Sigmoid colon (tissue), 7 donors: Measurements from ENCODE around the gene EIF2S2. TPM values are rescaled to one million over a fixed set of nuclear protein-coding genes. Genes with fewer than 3 reads are reported as not detected.

Experiments used
- DNase-seq: peaks from one replicate; pipeline ENCODE4 v3.0.0-alpha.2; 2019
- H3K27ac ChIP-seq, 4 donors: fragments of 200-600 bp; sonication (generic); one replicate each; pipeline ENCODE4 v1.5.1; 2016 to 2019; ENCODE audit warnings: mild to moderate bottlenecking in 1 of 4
- H3K27me3 ChIP-seq, 3 donors: fragments of 200-600 bp; sonication (generic); one replicate each; pipeline ENCODE4 v1.5.1; 2019; ENCODE audit warnings: mild to moderate bottlenecking in 1 of 3
- H3K36me3 ChIP-seq, 4 donors: fragments of 200-600 bp; sonication (generic); one replicate each; pipeline ENCODE4 v1.5.1; 2016 to 2019
- H3K4me1 ChIP-seq, 4 donors: fragments of 200-600 bp; sonication (generic); one replicate each; pipeline ENCODE4 v1.5.1; 2017 to 2019
- H3K4me3 ChIP-seq, 4 donors: fragments of 200-600 bp; sonication (generic); one replicate each; pipeline ENCODE4 v1.5.1; 2017 to 2019; ENCODE audit warnings: mild to moderate bottlenecking in 2 of 4, moderate library complexity in 1 of 4
- H3K9me3 ChIP-seq, 4 donors: fragments of 200-600 bp in 3 of 4; sonication (generic) in 3 of 4; one replicate each; pipeline versions ENCODE4 v1.5.1 to v1.6.1; 2013 to 2019
- CTCF ChIP-seq, 4 experiments: fragments of 450-650 bp in 3 of 4; fragments of 200-600 bp in 1 of 4; IDR thresholded peaks; one replicate each; pipeline ENCODE4 v1.5.1; 2016 to 2019; ENCODE audit warnings: antibody characterized with exemption in 4 of 4, mild to moderate bottlenecking in 3 of 4, moderate library complexity in 2 of 4
- EP300 ChIP-seq, 4 donors: sonication (generic); formaldehyde crosslinking; IDR thresholded peaks; one replicate each; pipeline ENCODE4 v1.6.1; 2017; ENCODE audit warnings: antibody characterized with exemption in 4 of 4
- POLR2A ChIP-seq, 2 donors: fragments of 450-650 bp; IDR thresholded peaks; one replicate each; pipeline ENCODE4 v1.6.1; 2016; ENCODE audit warnings: antibody characterized with exemption in 2 of 2, mild to moderate bottlenecking in 2 of 2, moderate library complexity in 2 of 2
- POLR2AphosphoS5 ChIP-seq, 4 donors: sonication (generic); formaldehyde crosslinking; IDR thresholded peaks; one replicate each; pipeline ENCODE4 v1.6.1; 2017; ENCODE audit warnings: antibody characterized with exemption in 4 of 4
- WGBS, 2 donors: extraction: QIAGEN DNeasy Blood & Tissue Kit; methylation state at CpG; one replicate each; pipeline ENCODE4 v1.1.7; 2013; 5-methylcytosine and 5-hydroxymethylcytosine counted together
- intact Hi-C: fragments of 100-400 bp; cut with DNase I; formaldehyde crosslinking; loops from one replicate; pipeline ENCODE4 v1.15.1; 2023
- polyA plus RNA-seq, 3 donors: library from polyadenylated mRNA; stranded (reverse); fragments of 200-250 nt; gene quantifications; one replicate each; pipeline ENCODE4 v1.2.3, GENCODE V29; 2013
- total RNA-seq, 4 donors: library from RNA; depleted of rRNA; stranded (reverse); fragments of >200 nt; gene quantifications; one replicate each; pipeline ENCODE4 v1.1.0, GENCODE V29; 2016
- donor health status: healthy with polysubstance abuse.
- donor health status: Bipolar disorder and iron deficiency.
- donor health status: healthy.

EIF2S2 gene
- total and polyA plus RNA-seq, 7 donors, result 44.6 to 69.8 (median 52.8) TPM

GRCh38 chr20:34083137-34083536 is 28.9 kb downstream of the EIF2S2 start:
- Histone ChIP-seq H3K36me3 (peaks cover 0 to 75% (median 12%) of the 10 kb centered on the region in 4 donors), H3K4me1 (peaks cover 0 to 20% (median 14%) of the 10 kb centered on the region in 4 donors), H3K27me3 (no peaks in the 10 kb centered on the region), H3K9me3 (no peaks in the 10 kb centered on the region), H3K27ac (peak overlapping the region; percentile 51 to 70 (median 59)), H3K4me3 (no peak overlapping the region)
- intact Hi-C loops, result loop anchor here (5.0 kb wide), 1 partner anchor 44 kb away; no protein-coding TSS in a partner anchor
- peak; percentile 85 for DNase-seq
- 39 to 61% methylated on average over 7 of the region's 7 CpGs for WGBS, 2 donors
- TF ChIP-seq CTCF (IDR thresholded peaks at IDR 0.05), result no peak
- no peak for TF ChIP-seq EP300 (IDR thresholded peaks at IDR 0.05)
- peak in 3 of 4 donors; percentile 23 to 37 (median 25) for TF ChIP-seq POLR2AphosphoS5 (IDR thresholded peaks at IDR 0.05)
- TF ChIP-seq POLR2A (IDR thresholded peaks at IDR 0.05), result no peak

GRCh38 chr20:34082232-34082887 is 29.7 kb downstream of the EIF2S2 start:
- Histone ChIP-seq H3K27ac (peak overlapping the region; percentile 51 to 70 (median 59)), H3K36me3 (peaks cover 0 to 75% (median 15%) of the 10 kb centered on the region in 4 donors), H3K4me1 (peaks cover 0 to 20% (median 14%) of the 10 kb centered on the region in 4 donors), H3K4me3 (no peak overlapping the region), H3K9me3 (no peaks in the 10 kb centered on the region), H3K27me3 (no peaks in the 10 kb centered on the region)
- 92% methylated on average over 8 of the region's 8 CpGs for WGBS, 2 donors
- intact Hi-C loops, result loop anchor here (5.0 kb wide), 1 partner anchor 45 kb away; no protein-coding TSS in a partner anchor
- TF ChIP-seq CTCF (IDR thresholded peaks at IDR 0.05) (no peak), EP300 (IDR thresholded peaks at IDR 0.05) (no peak), POLR2AphosphoS5 (IDR thresholded peaks at IDR 0.05) (no peak), POLR2A (IDR thresholded peaks at IDR 0.05) (no peak)
- DNase-seq, result peak; percentile 53

- Histone ChIP-seq H3K4me1 (peaks cover 0 to 20% (median 14%) of the 10 kb centered on the region in 4 donors), H3K9me3 (no peaks in the 10 kb centered on the region), H3K36me3 (peaks cover 0 to 76% (median 26%) of the 10 kb centered on the region in 4 donors), H3K27ac (no peak overlapping the region), H3K27me3 (no peaks in the 10 kb centered on the region), H3K4me3 (no peak overlapping the region)
- WGBS, 2 donors, result 96 to 97% methylated on average over 6 of the region's 6 CpGs
- no peak for TF ChIP-seq POLR2AphosphoS5 (IDR thresholded peaks at IDR 0.05)
- no peak for TF ChIP-seq POLR2A (IDR thresholded peaks at IDR 0.05)
- no peak for TF ChIP-seq EP300 (IDR thresholded peaks at IDR 0.05)
- TF ChIP-seq CTCF (IDR thresholded peaks at IDR 0.05), result no peak
- DNase-seq, result no peak
- intact Hi-C loops, result loop anchor here (5.0 kb wide), 1 partner anchor 47 kb away; no protein-coding TSS in a partner anchor
Observed at GRCh38 chr20:34079818-34080217, 32.2 kb downstream of the EIF2S2 start.

GRCh38 chr20:34078540-34078939 is 33.5 kb downstream of the EIF2S2 start:
- WGBS, 2 donors, result 95 to 98% methylated on average over 5 of the region's 5 CpGs
- peaks cover 0 to 83% (median 34%) of the 10 kb centered on the region in 4 donors for H3K36me3 ChIP-seq
- no peaks in the 10 kb centered on the region for H3K27me3 ChIP-seq
- no peak overlapping the region for H3K27ac ChIP-seq
- H3K4me1 ChIP-seq, result peaks cover 0 to 17% (median 12%) of the 10 kb centered on the region in 4 donors
- intact Hi-C loops, result no loop called here
- peak; percentile 29 for DNase-seq
- no peak for TF ChIP-seq CTCF (IDR thresholded peaks at IDR 0.05)
- no peak for TF ChIP-seq POLR2A (IDR thresholded peaks at IDR 0.05)
- TF ChIP-seq EP300 (IDR thresholded peaks at IDR 0.05), result no peak
- TF ChIP-seq POLR2AphosphoS5 (IDR thresholded peaks at IDR 0.05), result no peak
- H3K4me3 ChIP-seq, result no peak overlapping the region
- H3K9me3 ChIP-seq, result no peaks in the 10 kb centered on the region
